ENCODE measurements around the gene PAF1.

PAF1 gene

DNA sequence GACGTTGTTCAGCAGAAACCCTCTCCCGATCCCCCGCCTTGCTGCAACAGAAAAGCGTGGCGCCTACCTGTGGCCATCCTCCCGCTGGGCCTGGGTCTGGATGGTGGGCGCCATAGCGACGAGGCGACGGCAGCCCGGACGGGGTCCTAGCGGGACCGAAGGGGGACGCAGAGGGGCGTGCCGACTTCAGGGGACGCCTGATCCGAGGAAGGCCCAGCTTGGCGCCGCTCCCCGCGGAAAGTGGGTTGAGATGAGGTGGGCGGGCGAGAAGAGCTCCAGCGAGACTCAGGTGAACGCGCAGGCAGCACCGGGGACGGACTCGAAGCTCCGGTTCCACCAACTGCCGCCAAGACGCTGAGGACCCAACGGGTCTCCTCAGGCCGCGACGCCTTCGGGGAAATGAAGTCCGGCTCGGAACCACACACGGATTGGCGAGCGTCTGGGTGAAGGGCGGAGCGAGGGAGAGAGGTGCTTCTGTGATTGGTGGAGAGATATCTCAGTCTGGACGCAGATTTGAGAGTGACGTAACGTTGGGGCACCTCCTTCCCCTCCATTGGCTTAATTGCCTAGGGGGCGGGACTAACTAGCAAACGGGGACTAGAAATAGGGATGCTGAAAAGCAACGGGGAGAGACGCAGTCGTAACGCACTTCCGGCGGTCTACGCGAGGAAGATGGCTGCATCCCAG, at the start of gene PAF1, which contains the start of gene MED29:
PAF1 (minus strand) TSS at position 356 of the 687 bp plus-strand sequence; CDS start at position 114, 242 bp downstream.
MED29 (plus strand) TSS at position 628 of the 687 bp plus-strand sequence; CDS start at position 673, 45 bp downstream.
- in situ Hi-C loops (cut with MboI; ENCODE audit: low sequenced_read_pairs) = loop anchor here (10.0 kb wide), 1 partner anchor 46 kb away; the partner anchor contains the start of gene SAMD4B

DNA sequence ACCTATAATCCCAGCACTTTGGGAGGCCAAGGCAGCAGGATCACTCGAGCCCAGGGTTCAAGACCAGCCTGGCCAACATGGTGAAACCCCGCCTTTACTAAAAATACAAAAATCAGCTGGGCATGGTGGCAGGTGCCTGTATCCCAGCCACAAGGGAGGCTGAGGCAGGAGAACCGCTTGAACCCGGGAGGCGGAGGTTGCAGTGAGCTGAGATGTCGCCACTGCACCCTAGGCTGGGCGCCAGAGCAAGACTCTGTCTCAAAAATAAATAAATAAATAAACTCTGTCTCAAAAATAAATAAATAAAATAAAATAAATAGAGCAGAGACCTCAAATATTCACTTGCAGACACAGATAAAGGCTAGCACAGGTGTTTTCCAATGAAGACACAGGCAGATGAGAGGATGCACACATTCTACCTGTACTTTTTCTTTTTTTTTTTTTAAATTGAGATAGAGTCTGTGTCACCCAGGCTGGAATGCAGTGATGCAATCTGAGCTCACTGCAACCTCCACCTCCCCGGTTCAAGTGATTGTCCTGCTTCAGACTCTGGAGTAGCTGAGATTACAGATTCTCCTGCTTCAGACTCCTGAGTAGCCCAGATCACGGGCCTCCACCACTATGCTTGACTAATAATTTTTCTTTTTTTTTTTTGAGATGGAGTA, 47.5 kb upstream of the PAF1 start:
- in situ Hi-C loops (cut with MboI; ENCODE audit: low sequenced_read_pairs) = no loop called here

DNA sequence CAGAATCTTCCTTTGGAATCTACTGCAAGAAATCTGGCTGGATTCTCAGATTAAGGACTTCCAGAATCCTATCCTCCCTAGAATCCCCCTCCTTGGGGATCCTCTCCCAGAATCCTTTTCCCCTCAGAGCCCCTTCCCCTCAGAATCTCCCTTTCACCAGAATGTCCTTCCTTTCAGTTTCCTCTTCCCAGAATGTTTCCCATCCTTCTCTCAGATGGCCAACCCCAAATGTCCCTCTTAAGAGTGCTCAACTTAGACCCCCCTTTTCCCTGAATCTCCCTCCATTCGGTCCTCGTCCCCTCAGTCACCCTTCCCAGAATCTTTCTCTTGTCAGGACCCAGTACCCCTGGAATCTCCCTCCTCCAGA, 45.4 kb upstream of the PAF1 start:
- in situ Hi-C loops (cut with MboI; ENCODE audit: low sequenced_read_pairs) = no loop called here

DNA sequence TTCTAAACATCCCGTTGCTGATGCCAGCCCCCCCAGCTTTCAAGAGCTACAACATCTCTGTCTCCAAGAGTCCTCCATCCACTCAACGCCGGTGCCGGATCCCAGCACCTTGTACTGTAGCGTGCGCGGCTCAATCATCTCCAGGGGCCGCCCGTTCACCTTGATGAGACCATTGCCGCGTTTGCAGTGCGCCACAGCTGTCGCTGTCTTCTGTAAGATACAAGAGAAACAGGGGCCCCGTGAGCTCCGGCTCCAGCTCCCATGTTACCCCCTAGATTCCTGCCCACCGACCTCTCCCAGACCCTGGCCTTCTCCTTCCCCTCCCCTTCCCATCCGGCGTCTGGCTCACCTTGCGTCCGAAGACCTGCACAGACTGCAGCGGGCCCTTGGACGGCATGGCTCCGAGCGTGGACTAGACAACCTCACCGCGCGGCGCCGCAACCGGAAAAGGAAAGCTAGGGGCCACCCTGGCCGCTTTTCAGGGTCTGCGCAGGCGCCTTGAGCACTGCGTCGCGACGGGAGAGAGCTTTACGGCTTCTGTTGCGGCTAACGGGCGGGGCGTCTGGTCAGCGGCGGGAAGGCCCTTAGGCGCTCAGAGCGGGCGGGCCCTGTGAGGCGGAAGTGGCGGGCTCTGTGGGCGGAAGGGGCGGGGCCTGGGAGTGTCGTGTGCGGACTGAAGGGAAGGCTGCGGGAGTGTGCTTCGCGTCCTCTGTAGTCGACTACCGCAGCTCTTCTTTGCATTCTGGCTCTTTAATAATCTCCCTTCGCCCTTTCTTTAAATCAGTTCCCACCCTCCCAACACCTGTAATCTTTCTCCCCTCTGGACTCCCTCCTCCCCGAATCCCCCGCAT, 44.8 kb upstream of the PAF1 start, which contains the start of gene RPS16:
RPS16 (minus strand) TSS at position 451 of the 851 bp plus-strand sequence; CDS start at position 397, 54 bp downstream.
- in situ Hi-C loops (cut with MboI; ENCODE audit: low sequenced_read_pairs) = no loop called here

DNA sequence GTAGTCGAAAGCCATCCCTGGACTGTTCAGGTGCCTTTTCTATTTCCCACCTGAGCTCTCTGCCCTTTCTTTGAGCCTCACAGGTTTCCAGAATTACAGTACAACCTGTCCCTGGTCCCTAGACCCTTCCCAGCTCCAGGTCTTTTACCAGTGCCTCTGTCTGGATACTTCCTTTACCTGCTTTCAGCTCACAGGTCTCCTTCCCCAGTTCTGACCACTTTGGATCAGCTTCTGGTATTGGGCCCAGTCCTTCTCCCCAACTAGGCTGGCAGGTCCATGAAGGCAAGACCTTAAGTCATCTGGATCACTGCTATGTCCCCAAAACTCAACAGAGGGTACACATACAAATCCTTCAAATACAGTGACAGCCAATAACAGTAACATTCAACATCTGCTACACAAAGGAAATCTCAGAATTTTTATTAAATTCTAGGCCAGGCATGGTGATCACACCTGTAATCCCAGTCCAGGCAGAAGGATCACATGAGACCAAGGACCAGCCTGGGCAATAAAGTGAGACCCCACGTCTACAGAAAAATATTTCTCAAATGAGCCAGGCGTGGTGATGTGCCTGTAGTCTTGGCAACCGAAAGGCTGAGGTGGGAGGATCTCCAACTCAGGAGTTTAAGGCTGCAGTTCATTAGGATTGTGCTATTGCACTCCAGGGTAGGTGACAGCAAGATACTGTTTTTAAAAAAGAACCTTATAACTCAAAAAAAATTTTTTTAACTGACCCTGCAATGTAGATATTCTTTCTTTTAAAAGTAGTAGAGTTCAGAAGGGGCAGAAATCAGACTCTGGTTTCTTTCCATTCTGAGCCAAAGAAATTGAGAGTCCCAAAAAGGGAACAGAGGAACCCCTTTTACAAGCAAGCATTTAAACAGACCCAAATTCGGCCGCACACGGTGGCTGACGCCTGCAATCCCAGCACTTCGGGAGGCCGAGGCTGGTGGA, 43.5 kb upstream of the PAF1 start:
- in situ Hi-C loops (cut with MboI; ENCODE audit: low sequenced_read_pairs) = no loop called here

DNA sequence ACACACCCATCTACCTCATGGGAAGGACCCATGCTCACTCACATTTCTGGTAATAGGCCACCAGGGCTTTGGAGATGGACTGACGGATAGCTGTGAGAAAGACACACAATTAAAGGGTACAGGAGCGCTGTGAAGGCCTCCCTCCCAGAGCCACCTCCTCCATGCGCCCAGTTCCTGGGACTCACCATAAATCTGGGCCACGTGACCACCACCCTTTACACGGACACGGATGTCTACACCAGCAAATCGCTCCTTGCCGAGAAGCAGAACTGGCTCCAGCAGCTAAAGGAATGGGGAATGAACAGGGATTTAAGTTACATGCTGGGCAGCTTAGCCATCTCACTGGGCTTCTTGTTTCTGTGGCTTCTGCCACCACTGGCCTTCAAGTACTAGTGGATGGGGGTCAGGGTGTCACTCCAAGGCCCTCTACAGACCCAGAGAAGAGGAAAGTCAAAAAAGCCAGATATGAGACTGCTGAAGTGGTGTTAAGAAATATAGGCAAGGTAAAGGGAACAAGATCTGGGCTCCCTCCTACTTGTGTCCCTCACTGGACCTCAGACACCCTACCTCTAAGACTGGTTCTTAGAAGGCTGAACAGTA, 42.7 kb upstream of the PAF1 start:
- in situ Hi-C loops (cut with MboI; ENCODE audit: low sequenced_read_pairs) = no loop called here

DNA sequence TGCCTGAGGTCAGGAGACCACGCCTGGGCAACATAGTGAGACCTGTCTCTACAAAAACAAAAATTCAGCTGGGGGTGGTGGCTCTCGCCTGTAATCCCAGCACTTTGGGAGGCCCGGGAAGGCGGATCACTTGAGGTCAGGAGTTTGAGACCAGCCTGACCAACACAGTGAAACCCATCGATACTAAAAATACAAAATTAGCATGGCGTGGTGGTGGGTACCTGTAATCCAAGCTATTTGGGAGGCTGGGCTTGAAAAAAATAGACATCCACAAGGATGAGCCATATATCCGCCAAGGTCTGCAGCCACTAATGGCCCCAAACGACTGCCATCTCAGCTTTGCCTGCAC, 41.7 kb upstream of the PAF1 start:
- in situ Hi-C loops (cut with MboI; ENCODE audit: low sequenced_read_pairs) = no loop called here

DNA sequence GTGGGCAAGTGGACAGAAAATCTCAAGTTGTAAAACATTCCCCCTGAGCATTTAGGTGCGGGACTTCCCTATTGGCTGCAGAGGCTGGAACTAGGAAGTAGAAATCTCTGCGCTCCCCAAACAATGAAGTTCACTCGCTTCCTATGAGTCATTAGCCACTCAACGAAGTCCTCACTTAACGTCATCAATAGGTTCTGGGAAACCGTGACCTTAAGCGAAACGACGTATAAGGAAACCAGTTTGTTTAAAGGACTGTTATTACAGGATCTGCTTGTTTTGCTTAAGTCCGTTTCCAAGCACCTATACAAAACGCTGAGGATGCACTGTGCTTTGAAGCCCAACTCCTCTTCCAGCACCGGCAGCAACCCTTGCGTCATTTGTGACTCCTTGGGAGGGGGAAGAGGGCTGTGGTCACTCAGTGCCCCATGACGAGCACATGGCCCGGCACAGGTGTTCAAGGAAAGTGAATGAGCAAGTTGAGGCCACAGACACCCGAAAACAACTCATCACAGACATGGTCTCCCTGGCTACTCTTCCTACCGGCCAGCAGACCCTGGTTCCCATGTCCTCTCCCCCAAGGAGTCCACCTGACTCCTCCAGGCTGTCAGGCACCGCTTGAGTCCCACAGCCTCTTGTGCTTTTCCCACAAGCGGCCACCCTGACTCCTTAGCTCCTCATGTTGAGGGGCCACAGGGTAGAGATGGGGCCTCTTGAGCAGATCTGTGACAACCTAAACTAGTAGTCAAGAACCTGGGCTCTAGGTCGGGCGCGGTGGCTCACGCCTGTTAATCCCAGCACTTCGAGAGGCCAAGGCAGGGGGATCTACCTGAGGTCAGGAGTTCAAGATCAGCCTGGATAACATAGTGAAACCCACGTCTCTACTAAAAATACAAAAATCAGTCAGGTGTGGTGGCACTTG, 40.0 kb upstream of the PAF1 start:
- in situ Hi-C loops (cut with MboI; ENCODE audit: low sequenced_read_pairs) = no loop called here

DNA sequence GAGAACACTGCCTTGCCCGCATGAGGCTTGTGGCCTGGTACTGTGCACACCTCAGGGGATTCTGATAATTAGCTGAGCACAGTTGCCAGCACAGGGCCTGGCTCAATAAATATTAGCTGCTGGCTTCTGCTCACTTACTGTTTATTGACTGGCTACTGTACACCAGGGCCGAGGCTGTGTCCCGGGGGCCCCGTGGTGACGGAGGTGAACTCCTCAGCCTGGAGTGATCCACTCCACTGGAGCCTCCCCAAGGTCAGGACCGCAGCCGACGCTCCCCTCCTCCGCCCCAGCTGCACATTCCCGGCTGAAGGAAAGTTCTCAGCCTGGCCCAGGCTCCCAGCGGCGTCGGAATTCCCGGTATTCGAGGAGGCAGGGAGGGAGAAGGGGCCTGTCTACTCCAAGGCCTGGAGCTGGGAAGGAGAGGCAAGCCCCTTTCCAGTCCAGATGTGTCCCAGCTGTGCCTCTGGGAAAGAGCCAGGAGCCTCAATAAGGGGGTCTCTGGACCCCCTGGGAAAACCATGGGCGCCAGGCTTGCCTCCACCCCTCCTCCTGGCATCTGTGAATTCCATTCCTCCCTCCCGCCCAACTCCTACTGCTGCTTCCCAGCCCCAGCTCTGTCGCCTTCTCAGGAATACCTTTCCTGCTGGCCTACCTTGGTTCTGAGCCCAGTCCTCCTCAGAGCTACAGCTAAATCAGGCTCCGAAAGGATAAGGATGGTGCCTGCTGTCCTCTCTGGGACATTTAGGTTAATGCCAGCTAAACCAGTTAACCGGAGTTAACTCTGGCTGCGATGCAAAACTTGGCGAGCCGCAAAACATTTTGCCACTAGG, 37.6 kb upstream of the PAF1 start:
- in situ Hi-C loops (cut with MboI; ENCODE audit: low sequenced_read_pairs) = no loop called here

DNA sequence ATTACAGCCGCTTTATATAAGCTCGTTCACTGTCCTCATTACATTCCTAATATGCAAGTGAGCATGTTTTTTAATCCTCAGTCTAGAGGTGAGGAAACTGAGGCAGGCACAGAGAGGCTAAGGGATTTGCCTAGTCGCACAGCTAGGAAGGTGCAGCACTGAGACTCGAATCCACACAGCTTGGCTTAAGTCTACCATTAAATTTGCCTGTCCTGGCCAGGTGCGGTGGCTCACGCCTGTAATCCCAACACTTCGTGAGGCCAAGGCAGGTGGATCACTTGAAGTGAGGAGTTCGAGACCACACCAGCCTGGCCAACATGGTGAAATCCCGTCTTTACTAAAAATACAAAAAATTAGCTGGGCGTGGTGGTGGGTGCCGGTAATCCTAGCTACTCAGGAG, 36.8 kb upstream of the PAF1 start:
- in situ Hi-C loops (cut with MboI; ENCODE audit: low sequenced_read_pairs) = no loop called here

DNA sequence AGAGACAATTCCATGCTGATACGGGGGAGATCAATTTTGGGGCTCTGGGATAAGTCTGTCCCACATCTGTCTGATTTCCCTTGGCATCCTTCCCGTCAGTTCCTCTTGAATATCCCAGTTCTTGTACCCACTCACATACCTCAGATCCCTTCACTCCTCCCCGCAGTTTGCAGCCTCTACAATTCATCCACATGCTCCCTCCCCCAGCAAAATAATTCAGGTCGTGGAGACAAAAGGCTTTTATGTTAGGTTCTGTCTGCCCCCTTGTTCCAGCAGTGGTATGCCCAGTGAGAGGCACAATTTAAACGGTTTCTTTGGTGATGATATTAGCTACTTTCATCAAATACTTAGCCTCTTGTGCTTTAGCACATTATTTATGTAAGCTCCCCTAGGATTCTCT, 35.3 kb upstream of the PAF1 start:
- in situ Hi-C loops (cut with MboI; ENCODE audit: low sequenced_read_pairs) = no loop called here

DNA sequence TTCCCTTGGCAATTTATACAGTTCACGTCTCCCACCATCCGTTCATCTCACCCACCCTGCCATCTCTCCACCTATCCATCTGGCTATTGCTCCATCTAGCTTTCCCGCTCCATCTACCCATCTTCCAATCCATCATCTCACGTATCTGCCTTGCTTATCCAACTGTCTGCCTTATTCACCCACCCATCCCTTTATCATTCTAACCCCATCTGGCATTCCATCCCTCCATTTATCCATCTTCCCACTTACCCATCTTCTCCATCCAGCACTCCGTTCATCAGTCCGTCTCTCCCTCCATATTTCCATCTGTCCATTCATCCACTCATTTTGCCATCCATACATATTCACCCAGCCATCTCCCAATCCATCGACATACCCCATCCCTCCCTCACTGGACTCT, 34.8 kb upstream of the PAF1 start:
- in situ Hi-C loops (cut with MboI; ENCODE audit: low sequenced_read_pairs) = no loop called here

DNA sequence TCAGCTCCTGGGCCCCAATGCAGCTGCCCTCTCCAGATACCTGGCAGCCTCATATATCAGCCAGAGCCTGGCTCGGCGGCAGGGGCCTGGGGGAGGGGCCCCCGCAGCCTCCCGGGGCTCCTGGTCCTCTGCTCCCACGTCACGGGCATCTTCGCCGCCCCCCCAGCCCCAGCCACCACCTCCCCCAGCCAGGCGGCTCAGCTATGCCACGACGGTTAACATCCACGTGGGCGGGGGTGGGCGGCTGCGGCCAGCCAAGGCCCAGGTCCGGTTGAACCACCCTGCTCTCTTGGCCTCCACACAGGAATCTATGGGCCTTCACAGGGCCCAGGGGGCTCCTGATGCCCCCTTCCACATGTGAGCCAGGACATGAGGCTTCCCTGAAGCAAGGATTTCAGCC, 34.0 kb upstream of the PAF1 start:
- in situ Hi-C loops (cut with MboI; ENCODE audit: low sequenced_read_pairs) = no loop called here

DNA sequence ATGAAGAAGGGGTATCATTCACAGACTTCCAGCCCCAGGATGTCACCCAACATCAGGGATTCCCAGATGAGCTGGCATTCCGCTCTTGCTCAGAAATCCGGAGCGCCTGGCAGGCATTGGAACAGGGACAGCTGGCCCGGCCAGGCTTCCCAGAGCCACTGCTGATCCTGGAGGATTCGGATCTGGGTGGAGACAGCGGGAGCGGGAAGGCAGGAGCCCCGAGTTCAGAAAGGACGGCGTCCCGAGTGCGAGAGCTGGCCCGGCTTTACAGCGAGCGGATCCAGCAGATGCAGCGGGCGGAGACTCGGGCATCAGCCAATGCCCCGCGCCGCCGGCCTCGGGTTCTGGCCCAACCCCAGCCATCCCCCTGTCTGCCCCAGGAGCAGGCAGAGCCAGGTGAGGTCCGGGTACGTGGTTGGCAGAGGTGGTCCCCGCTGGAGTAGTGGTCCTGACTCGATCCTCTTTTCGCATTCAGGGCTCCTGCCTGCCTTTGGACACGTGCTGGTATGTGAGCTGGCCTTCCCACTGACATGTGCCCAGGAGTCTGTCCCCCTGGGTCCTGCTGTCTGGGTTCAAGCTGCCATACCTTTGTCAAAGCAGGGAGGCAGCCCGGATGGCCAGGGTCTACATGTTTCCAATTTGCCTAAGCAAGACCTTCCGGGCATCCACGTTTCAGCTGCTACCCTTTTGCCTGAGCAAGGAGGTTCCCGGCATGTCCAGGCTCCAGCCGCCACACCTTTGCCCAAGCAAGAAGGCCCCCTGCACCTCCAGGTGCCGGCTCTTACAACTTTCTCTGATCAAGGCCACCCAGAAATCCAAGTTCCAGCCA, 32.6 kb upstream of the PAF1 start:
- in situ Hi-C loops (cut with MboI; ENCODE audit: low sequenced_read_pairs) = no loop called here

DNA sequence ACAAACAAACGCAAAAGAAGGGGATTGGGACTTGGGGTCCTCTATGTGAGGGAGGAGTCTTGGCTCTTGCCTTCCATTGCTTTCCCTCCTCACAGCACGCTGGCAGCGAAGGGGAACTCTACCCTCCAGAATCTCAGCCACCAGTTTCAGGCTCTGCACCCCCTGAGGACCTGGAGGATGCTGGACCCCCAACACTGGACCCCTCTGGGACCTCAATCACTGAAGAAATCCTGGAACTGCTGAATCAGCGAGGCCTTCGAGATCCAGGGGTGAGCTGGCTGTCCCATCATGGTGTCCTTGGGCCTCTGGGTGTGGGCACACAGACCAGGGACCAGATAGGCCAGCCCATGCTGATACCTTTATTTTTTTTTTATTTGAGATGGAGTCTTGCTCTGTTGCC, 31.1 kb upstream of the PAF1 start:
- in situ Hi-C loops (cut with MboI; ENCODE audit: low sequenced_read_pairs) = no loop called here

DNA sequence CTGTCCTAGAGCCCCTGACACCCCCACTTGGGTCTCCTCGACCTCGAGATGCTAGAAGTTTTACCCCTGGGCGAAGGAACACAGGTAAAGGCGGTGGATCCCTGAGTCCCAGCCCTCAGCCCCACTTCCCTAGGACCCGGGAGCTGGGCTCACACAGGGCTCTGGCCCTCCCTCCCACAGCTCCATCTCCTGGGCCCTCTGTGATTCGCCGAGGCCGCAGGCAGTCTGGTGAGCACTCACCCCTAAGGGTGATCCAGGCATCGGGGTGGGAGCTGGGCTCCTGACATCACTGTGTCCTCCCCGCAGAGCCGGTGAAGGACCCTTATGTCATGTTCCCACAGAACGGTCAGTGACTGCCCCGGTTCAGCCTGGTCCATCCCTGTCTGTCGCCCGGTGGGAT, 29.9 kb upstream of the PAF1 start:
- in situ Hi-C loops (cut with MboI; ENCODE audit: low sequenced_read_pairs) = no loop called here

DNA sequence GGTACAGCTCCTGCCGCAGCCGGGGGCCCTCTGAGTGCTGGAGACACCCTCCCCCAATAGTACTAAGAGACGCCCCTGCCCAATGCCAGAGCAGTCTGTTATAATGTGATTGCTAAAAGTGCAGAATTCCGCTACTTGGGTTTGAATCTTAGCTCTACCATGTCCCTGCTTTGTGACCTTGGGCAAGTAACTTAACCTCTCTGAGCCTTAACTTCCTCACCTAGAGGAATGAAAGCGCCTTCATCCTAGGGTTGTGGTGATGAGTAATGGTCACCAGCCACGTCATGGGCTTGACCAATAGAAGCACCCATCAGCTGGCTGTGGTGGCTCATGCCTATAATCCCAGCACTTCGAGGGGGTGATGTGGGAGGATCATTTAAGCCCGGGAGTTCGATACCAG, 28.1 kb upstream of the PAF1 start:
- in situ Hi-C loops (cut with MboI; ENCODE audit: low sequenced_read_pairs) = no loop called here
